GM12878 (cell line): ENCODE results near the gene CELSR3. TPM values are rescaled to one million over a fixed set of nuclear protein-coding genes. Genes with fewer than 3 reads are reported as not detected.

Experiments
- ATAC-seq: fragments of 200-7000 bp; cut with Tn5 transposase; 3 replicates; pipeline ENCODE4 v1.9.1; 2020; ENCODE audit warnings: mild to moderate bottlenecking, moderate library complexity
- BruUV-seq: library from RNA; stranded (reverse); fragments of 400-500 nt; replicated peaks from 2 replicates; lab custom pipeline; 2021; lab: Mats Ljungman, UMichigan
- CTCF ChIA-PET: fragments of 300-600 bp; sonication (Branson Sonifier 250); formaldehyde crosslinking; extraction: SDS; loops from one replicate; lab custom pipeline; 2021; ENCODE audit warnings: inconsistent platforms; lab: Yijun Ruan, JAX
- POLR2A ChIA-PET: fragments of 350-600 bp; formaldehyde crosslinking; extraction: SDS; loops from one replicate; lab custom pipeline; 2021; ENCODE audit warnings: inconsistent platforms; lab: Charles Lee
- RAD21 ChIA-PET: fragments of 300-600 bp; sonication (Branson Sonifier 250); formaldehyde crosslinking; loops from one replicate; lab custom pipeline; 2023; ENCODE audit warnings: antibody characterized with exemption; ENCODE audit not compliant: unreplicated experiment; lab: Charles Lee
- SMC1A ChIA-PET: fragments of 300-600 bp; sonication (Branson Sonifier 250); formaldehyde crosslinking; loops from one replicate; lab custom pipeline; 2023; ENCODE audit not compliant: unreplicated experiment, uncharacterized antibody; lab: Charles Lee
- DNase-seq: peaks from one replicate; pipeline ENCODE4 v3.0.0-alpha.2; 2011; ENCODE audit warnings: low read depth, low spot score
- FAIRE-seq: peaks from 3 replicates; lab custom pipeline; 2011; peaks lifted over from hg19 to GRCh38; lab: Jason Lieb, UNC
- H2AFZ ChIP-seq: 2 replicates; pipeline ENCODE4 v1.6.0; 2011; ENCODE audit warnings: low read depth, low read length, control low read depth; ENCODE audit not compliant: control insufficient read depth
- H3K27ac ChIP-seq: 2 replicates; pipeline ENCODE4 v1.5.1; 2011; ENCODE audit warnings: control low read depth; ENCODE audit not compliant: control insufficient read depth, insufficient read depth
- H3K27me3 ChIP-seq, 2 experiments: replicated peaks in 1 of 2; 2 replicates each; pipeline versions ENCODE4 v1.6.0 to v1.6.1; 2011; ENCODE audit warnings: low read length in 1 of 2; ENCODE audit not compliant: control insufficient read depth in 2 of 2, insufficient read depth in 2 of 2
- H3K36me3 ChIP-seq, 2 experiments: 2 replicates each; pipeline ENCODE4 v1.5.1; 2011; ENCODE audit warnings: low read length in 1 of 2; ENCODE audit not compliant: control insufficient read depth in 2 of 2, insufficient read depth in 2 of 2
- H3K4me1 ChIP-seq: 2 replicates; pipeline ENCODE4 v1.6.1; 2011; ENCODE audit warnings: mild to moderate bottlenecking, low read length, moderate library complexity, mixed read lengths; ENCODE audit not compliant: control insufficient read depth, insufficient read depth
- H3K4me2 ChIP-seq: 2 replicates; pipeline ENCODE4 v1.6.0; 2011; ENCODE audit warnings: control low read depth; ENCODE audit not compliant: control insufficient read depth, insufficient read depth
- H3K4me3 ChIP-seq: fragments of 200-600 bp; sonication (generic); 2 replicates; pipeline ENCODE4 v1.5.1; 2016
- H3K79me2 ChIP-seq: 2 replicates; pipeline ENCODE4 v1.6.0; 2011; ENCODE audit warnings: low read length; ENCODE audit not compliant: control insufficient read depth, insufficient read depth
- H3K9ac ChIP-seq: 2 replicates; pipeline ENCODE4 v1.8.0; 2011; ENCODE audit warnings: low read length, control low read depth, mixed read lengths; ENCODE audit not compliant: control insufficient read depth, insufficient read depth
- H3K9me3 ChIP-seq: replicated peaks from 3 replicates; pipeline ENCODE4 v1.5.1; 2011; ENCODE audit warnings: mild to moderate bottlenecking, low read length; ENCODE audit not compliant: control insufficient read depth, insufficient read depth
- H4K20me1 ChIP-seq: 2 replicates; pipeline ENCODE4 v1.6.0; 2011; ENCODE audit not compliant: control insufficient read depth, insufficient read depth
- CBX5 ChIP-seq: sonication (generic); IDR thresholded peaks from 2 replicates; pipeline ENCODE4 v1.6.1; 2016; ENCODE audit warnings: low read depth, moderate library complexity, mild to moderate bottlenecking, inconsistent platforms
- ESRRA ChIP-seq: IDR thresholded peaks from 2 replicates; pipeline ENCODE4 v1.6.1; 2012; ENCODE audit warnings: mild to moderate bottlenecking, low read length, improper control_type of control experiment
- PAX8 ChIP-seq: fragments of 450-650 bp; IDR thresholded peaks from 2 replicates; pipeline ENCODE4 v1.6.1; 2017; ENCODE audit warnings: mild to moderate bottlenecking, moderate library complexity
- SP1 ChIP-seq: IDR thresholded peaks from one replicate; pipeline ENCODE4 v1.6.1; 2011; ENCODE audit warnings: low read depth, low read length
- ZNF24 ChIP-seq: fragments of 450-650 bp; IDR thresholded peaks from 2 replicates; pipeline ENCODE4 v1.6.1; 2017; ENCODE audit warnings: antibody characterized with exemption, mild to moderate bottlenecking
- WGBS: methylation state at CpG from one replicate; pipeline ENCODE4 v1.1.6; 2016; ENCODE audit warnings: low lambda C conversion rate; ENCODE audit not compliant: insufficient replicate concordance, insufficient coverage; ENCODE audit errors: missing lambda C conversion rate; 5-methylcytosine and 5-hydroxymethylcytosine counted together
- in situ Hi-C: fragments of 300-500 bp; cut with MboI; formaldehyde crosslinking; loops from 9 replicates; pipeline ENCODE4 v1.14.3; 2018; ENCODE audit warnings: mixed read lengths
- intact Hi-C: fragments of 100-400 bp; cut with micrococcal nuclease; formaldehyde crosslinking; loops from one replicate; pipeline ENCODE4 v1.14.2; 2022; ENCODE audit not compliant: unreplicated experiment
- polyA plus RNA-seq, 11 experiments: library from polyadenylated mRNA; depleted of rRNA in 4 of 11; unstranded in 6 of 11; stranded (reverse) in 5 of 11; fragments of >200 nt; fragmentation: Nextera tagmentation in 4 of 11; fragmentation: Illumina TruSeq in 1 of 11; extraction: Ambion mirVana in 4 of 11; extraction: Trizol in 1 of 11; gene quantifications; 1 replicate in 1 of 11; 2 replicates in 10 of 11; pipeline versions ENCODE4 v1.2.1 to v1.2.3, GENCODE V29; 2011 to 2016; ENCODE audit warnings: inconsistent platforms in 2 of 11, missing spikeins in 2 of 11, low read depth in 1 of 11
- total RNA-seq, 4 experiments: library from RNA; depleted of rRNA in 3 of 4; stranded (reverse); fragments of >200 nt in 3 of 4; fragmentation: Illumina TruSeq in 1 of 4; extraction: Trizol in 1 of 4; gene quantifications; 2 replicates each; pipeline versions ENCODE4 v1.2.1 to v1.2.3, GENCODE V29; 2013 to 2021
- TF ChIP-seq, protein P1 (sequence below): fragments of 450-650 bp; IDR thresholded peaks from 2 replicates; pipeline ENCODE4 v1.6.1; 2017; ENCODE audit warnings: mild to moderate bottlenecking, moderate library complexity

CELSR3 gene
- total and polyA plus RNA-seq, 10 of the 15 experiments (the other 5 are each of a cell fraction or from before 2014, with no cell fraction given), result 0.08 to 1.6 (median 0.57) TPM

DNA sequence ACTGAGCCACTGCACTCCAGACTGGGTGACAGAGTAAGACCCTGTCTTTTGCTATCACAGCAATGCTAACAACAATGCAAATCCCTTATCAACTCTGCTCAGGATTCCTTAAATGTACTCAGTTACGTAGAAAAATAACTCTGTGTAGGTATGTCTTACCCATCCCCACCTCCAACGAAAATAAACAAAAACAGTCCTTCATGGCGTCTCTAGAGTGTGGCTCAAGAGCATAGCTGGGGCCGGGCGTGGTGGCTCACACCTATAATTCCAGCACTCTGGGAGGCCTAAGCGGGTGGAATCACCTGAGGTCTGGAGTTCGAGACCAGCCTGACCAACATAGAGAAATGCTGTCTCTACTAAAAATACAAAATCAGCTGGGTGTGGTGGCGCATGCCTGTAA is 36.2 kb upstream of the CELSR3 start:
- FAIRE-seq (no peak), ATAC-seq (no peak), DNase-seq (no peak)
- no peak for TF ChIP-seq CBX5
- no peak for TF ChIP-seq ZNF24
- no peak for TF ChIP-seq SP1
- TF ChIP-seq ESRRA, result no peak
- no peak for TF ChIP-seq PAX8
- TF ChIP-seq, protein P1, sequence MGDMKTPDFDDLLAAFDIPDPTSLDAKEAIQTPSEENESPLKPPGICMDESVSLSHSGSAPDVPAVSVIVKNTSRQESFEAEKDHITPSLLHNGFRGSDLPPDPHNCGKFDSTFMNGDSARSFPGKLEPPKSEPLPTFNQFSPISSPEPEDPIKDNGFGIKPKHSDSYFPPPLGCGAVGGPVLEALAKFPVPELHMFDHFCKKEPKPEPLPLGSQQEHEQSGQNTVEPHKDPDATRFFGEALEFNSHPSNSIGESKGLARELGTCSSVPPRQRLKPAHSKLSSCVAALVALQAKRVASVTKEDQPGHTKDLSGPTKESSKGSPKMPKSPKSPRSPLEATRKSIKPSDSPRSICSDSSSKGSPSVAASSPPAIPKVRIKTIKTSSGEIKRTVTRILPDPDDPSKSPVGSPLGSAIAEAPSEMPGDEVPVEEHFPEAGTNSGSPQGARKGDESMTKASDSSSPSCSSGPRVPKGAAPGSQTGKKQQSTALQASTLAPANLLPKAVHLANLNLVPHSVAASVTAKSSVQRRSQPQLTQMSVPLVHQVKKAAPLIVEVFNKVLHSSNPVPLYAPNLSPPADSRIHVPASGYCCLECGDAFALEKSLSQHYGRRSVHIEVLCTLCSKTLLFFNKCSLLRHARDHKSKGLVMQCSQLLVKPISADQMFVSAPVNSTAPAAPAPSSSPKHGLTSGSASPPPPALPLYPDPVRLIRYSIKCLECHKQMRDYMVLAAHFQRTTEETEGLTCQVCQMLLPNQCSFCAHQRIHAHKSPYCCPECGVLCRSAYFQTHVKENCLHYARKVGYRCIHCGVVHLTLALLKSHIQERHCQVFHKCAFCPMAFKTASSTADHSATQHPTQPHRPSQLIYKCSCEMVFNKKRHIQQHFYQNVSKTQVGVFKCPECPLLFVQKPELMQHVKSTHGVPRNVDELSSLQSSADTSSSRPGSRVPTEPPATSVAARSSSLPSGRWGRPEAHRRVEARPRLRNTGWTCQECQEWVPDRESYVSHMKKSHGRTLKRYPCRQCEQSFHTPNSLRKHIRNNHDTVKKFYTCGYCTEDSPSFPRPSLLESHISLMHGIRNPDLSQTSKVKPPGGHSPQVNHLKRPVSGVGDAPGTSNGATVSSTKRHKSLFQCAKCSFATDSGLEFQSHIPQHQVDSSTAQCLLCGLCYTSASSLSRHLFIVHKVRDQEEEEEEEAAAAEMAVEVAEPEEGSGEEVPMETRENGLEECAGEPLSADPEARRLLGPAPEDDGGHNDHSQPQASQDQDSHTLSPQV, result no peak
- Histone ChIP-seq H3K4me1 (no peaks in the 10 kb centered on the region), H3K79me2 (peaks cover 50% of the 10 kb centered on the region), H3K9ac (no peak overlapping the region), H3K4me2 (no peak overlapping the region), H2AFZ (no peak overlapping the region), H3K27ac (no peak overlapping the region), H4K20me1 (peaks cover 6% of the 10 kb centered on the region), H3K36me3 (peaks cover 12 to 31% of the 10 kb centered on the region in 2 experiments), H3K27me3 (no peaks in the 10 kb centered on the region), H3K9me3 (no peaks in the 10 kb centered on the region), H3K4me3 (no peak overlapping the region)
- CTCF ChIA-PET, result interaction anchor here (0.7 to 2.7 kb wide), 2 partner anchors 16 to 41 kb away, joined by 3 to 8 read pairs; no protein-coding TSS in a partner anchor
- in situ Hi-C loops, result no loop called here
- intact Hi-C loops, result no loop called here
- POLR2A ChIA-PET, result interaction anchor here (0.6 kb wide), 1 partner anchor 423 kb away, joined by 3 read pairs; no protein-coding TSS in a partner anchor
- 96% methylated on average over 8 of the region's 8 CpGs for WGBS
- RAD21 ChIA-PET, result interaction anchor here (0.6 kb wide), 1 partner anchor 222 kb away, joined by 3 read pairs; no protein-coding TSS in a partner anchor
- BruUV-seq, result no TSS peak
- SMC1A ChIA-PET, result no interaction called here
